Gastrocnemius medialis (tissue), 4 donors: ENCODE measurements around the gene PHACTR3.

Experiments
- POLR2A ChIP-seq, 2 donors: fragments of 450-650 bp; IDR thresholded peaks; one replicate each; pipeline ENCODE4 v1.6.1; 2017; ENCODE audit warnings: antibody characterized with exemption in 2 of 2, mild to moderate bottlenecking in 2 of 2, moderate library complexity in 2 of 2
- TF ChIP-seq, protein P1 (sequence below), 5 experiments: fragments of 450-650 bp in 3 of 5; fragments of 200-600 bp in 2 of 5; sonication (generic) in 2 of 5; IDR thresholded peaks in 4 of 5; conservative IDR thresholded peaks in 1 of 5; 1 replicate in 4 of 5; 2 replicates in 1 of 5; pipeline ENCODE4 v1.5.1; 2016 to 2019; ENCODE audit warnings: antibody characterized with exemption in 5 of 5, mild to moderate bottlenecking in 3 of 5, moderate library complexity in 3 of 5

DNA sequence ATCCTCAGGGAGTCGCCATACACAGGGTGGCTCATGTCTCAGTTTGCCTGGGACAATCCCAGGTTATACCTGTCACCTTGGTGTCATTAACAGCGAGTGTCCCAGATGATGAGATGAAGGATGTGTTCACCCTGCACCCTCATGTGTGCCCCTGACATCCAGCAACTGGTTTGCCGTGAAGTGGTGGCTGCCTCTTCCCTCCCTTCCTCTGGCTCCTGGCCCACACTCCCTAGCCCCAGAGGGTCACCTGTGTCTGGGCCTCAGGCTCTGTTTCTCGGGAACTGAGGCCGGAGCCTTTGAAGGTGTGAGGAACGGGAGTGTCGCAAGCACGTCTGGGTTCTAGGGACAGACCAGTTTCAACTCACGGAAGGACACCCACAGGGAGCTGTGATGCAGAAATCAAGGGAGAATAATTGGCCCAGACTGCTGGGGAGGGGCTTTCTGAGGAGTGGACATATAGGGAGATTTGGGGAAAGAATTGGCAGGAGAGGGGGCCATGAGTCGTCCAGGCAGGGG is 35.8 kb upstream of the PHACTR3 start:
- TF ChIP-seq, protein P1, sequence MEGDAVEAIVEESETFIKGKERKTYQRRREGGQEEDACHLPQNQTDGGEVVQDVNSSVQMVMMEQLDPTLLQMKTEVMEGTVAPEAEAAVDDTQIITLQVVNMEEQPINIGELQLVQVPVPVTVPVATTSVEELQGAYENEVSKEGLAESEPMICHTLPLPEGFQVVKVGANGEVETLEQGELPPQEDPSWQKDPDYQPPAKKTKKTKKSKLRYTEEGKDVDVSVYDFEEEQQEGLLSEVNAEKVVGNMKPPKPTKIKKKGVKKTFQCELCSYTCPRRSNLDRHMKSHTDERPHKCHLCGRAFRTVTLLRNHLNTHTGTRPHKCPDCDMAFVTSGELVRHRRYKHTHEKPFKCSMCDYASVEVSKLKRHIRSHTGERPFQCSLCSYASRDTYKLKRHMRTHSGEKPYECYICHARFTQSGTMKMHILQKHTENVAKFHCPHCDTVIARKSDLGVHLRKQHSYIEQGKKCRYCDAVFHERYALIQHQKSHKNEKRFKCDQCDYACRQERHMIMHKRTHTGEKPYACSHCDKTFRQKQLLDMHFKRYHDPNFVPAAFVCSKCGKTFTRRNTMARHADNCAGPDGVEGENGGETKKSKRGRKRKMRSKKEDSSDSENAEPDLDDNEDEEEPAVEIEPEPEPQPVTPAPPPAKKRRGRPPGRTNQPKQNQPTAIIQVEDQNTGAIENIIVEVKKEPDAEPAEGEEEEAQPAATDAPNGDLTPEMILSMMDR (IDR thresholded peaks at IDR 0.05 in 4 of 5, conservative IDR thresholded peaks at IDR 0.05 in 1 of 5) = no peak
- no peak for TF ChIP-seq POLR2A (IDR thresholded peaks at IDR 0.05)
